ENCODE data around the gene SART1.
A peak's percentile ranks its signal among the peaks of the same experiment; 100 is the strongest.

SART1 gene, protein sequence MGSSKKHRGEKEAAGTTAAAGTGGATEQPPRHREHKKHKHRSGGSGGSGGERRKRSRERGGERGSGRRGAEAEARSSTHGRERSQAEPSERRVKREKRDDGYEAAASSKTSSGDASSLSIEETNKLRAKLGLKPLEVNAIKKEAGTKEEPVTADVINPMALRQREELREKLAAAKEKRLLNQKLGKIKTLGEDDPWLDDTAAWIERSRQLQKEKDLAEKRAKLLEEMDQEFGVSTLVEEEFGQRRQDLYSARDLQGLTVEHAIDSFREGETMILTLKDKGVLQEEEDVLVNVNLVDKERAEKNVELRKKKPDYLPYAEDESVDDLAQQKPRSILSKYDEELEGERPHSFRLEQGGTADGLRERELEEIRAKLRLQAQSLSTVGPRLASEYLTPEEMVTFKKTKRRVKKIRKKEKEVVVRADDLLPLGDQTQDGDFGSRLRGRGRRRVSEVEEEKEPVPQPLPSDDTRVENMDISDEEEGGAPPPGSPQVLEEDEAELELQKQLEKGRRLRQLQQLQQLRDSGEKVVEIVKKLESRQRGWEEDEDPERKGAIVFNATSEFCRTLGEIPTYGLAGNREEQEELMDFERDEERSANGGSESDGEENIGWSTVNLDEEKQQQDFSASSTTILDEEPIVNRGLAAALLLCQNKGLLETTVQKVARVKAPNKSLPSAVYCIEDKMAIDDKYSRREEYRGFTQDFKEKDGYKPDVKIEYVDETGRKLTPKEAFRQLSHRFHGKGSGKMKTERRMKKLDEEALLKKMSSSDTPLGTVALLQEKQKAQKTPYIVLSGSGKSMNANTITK

DNA sequence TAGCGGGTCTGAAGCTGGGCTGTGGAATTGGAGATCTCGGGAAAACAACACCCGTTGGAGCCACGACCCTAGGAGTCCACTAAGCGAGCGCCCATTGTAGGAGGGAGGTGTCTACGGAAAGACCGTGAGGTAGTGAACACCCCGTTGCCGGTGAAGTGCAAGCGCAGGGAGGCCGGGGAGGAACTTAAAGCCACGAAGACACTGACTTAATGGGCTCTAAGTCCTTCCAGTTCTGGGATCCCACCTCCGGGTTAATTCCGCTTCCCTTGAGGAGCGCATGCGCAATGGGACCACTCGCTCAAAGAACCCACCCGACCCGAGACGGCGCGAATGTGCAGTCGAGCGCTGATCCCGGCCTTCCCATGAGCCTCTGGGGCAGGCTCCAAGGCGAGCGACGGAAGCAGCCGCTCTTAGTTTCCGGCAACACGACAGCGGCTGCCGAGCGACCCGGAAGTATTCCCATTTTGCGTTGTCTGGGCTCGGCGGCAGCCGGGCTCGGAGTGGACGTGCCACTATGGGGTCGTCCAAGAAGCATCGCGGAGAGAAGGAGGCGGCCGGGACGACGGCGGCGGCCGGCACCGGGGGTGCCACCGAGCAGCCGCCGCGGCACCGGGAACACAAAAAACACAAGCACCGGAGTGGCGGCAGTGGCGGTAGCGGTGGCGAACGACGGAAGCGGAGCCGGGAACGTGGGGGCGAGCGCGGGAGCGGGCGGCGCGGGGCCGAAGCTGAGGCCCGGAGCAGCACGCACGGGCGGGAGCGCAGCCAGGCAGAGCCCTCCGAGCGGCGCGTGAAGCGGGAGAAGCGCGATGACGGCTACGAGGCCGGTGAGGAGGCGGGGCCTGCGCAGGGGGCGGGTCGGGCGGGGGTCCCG is at the start of gene SART1:
Gene SART1, plus strand, starts transcription at position 468 of the 874 bp plus-strand sequence. Its CDS starts 47 bp downstream, at position 515.
- DNase-seq (ENCODE audit: insufficient read length, low spot score) (peak; percentile 99), FAIRE-seq (peak; percentile 98)

DNA sequence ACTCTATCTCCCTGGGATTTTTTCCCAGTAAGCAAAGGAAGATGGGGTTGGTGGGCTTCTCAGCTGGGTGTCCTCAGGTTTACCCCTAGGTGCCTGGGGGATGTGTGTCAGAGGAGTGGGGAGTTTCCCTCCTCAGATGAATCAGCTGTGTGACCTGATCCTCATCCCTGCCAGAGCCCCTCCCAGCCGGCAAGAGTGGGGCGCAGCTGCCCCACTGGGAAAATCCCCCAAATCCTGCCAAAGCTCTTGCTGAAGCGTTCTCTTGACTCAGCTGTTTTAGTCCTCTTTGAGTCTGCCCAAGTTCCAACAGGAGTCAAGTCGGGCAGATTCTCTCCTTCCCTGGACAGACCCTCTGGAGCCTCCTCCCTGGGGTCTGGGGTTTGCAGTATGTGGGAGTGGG is 48.7 kb upstream of the SART1 start:
- DNase-seq (ENCODE audit: insufficient read length, low spot score) (no peak), FAIRE-seq (no peak)

DNA sequence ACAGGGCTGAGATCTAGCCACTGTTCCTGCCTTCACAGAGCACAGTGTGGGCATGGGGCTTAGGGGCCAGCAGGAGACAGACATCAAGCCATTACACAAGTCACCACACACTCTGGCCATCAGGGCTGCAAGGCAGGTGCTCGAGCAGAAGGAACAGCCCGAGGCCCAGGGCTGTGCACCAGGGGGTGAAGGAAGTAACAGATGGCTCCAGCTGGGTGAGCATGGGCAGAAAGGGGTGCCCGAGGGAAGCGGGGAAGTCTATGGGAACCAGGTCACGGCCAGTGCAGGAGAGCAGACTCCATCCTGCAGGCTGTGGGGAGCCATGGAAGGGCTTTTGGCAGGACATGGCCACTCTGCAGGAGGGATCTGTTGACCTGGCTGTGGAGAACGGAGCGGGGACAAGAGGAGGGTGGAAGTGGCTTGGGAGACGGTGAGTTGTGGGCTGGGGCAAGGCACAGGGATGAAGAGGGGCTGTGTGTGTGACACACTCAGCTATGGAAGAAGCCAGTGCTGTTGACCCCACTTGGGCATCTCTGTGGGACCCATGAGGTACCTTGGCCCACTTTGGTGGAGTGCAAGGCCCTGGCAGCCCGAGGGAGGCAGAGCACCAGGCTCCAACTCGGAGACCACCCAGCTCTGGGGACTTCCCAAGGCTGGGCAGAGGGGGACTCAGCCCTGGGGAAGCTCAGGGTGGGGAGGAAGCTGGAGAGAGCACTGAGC is 46.3 kb upstream of the SART1 start:
- DNase-seq (ENCODE audit: insufficient read length, low spot score) = no peak

DNA sequence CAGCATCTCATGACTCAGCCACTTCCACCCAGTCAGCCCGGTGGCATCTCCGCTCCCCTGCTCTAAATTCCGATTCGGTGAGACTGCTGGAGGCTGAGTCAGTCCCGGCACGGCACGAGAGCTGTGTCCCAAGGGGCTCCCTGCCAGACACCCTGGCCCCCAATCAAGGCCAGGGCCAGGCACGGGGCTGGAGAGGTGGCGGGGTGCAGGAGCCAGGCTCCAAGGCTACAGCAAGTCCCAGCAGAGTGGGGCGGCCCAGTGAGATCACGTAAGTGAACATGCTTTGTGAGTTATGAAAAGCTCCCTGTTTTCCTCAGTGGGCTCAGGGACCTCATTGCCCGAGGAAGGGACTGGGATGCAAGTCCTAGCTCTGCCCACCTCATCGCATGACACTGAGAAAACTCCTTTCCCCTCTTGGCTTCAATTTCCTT is 45.7 kb upstream of the SART1 start:
- DNase-seq (ENCODE audit: insufficient read length, low spot score) (no peak), FAIRE-seq (no peak)

More for the DNA sequence above, 46.3 kb upstream of the SART1 start:
- no peak for FAIRE-seq

DNA sequence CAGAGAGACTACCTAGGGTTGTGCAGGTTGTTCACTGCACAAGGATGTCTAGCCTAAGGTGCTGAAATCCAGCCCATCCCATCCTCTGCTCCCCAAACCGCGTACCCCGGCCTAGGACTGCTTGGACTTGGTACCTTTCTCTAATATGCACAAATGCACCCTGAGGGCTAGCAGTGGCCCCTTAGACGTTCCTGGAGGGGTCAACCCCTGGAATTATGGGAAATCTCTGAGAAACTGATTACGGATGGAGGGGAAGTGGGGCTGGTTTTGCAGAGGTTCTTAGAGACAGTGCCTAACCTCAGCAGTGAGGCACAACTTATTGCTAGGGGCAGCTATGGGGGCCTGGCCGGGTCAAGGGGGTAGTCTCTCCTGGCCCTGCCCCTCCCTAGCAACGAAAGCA is 45.1 kb upstream of the SART1 start:
- no peak for FAIRE-seq
- no peak for DNase-seq (ENCODE audit: insufficient read length, low spot score)

DNA sequence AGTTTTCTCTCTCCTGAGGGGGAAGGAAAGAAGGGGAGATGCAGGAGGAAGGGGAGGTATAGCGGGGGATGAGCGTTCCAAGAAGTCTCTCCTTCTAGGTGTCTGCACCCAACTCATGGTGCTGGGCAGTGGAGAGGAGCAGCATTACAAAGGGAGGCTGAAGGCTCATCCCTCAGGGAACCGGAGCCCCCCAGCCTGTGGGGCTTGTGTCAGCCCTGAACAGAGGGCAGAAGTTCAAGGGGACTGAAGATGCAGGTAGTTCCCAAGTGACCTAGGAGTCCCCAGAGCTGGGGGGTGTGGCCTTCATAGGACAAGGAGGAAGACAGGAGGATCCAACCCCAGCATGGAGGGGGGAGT is 44.5 kb upstream of the SART1 start:
- FAIRE-seq (no peak), DNase-seq (ENCODE audit: insufficient read length, low spot score) (no peak)

DNA sequence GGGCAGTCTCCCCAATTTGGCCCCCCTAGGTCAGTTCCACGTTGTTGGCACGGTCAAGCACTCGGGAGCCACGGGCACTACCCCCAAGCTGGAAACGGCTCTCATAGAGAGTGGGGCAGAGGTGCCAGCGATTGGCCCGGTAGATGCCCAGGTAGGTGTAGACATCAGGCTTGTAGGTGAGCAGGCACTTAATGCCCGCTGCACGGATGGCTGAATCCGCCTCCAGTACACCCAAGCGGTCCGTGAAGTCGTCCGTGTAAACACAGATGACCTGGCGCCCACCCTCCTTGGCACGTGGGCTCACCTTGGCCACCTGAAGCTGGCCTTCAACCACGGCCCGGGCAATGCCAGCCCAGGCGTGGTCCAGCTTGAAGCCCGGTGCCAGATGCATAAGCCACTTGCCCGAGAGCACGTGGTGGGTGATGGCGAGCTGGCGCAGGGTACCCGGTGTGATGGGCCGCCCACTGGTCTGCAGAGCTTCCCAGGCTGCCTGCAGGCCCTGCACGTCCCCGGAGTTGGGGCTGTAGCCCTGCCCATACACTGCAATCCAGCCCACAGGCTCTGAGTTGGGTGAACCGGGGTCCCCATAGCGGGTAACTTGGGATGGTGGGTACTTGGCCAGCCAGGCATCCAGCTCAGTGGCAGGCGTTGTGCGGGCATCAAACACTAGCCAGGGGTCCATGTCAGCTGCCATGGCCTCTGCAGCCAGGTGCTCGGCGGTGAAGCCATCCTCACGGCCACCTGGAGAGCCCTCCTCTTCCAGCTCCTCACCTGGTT is 43.9 kb upstream of the SART1 start:
- DNase-seq (ENCODE audit: insufficient read length, low spot score) (no peak), FAIRE-seq (no peak)

DNA sequence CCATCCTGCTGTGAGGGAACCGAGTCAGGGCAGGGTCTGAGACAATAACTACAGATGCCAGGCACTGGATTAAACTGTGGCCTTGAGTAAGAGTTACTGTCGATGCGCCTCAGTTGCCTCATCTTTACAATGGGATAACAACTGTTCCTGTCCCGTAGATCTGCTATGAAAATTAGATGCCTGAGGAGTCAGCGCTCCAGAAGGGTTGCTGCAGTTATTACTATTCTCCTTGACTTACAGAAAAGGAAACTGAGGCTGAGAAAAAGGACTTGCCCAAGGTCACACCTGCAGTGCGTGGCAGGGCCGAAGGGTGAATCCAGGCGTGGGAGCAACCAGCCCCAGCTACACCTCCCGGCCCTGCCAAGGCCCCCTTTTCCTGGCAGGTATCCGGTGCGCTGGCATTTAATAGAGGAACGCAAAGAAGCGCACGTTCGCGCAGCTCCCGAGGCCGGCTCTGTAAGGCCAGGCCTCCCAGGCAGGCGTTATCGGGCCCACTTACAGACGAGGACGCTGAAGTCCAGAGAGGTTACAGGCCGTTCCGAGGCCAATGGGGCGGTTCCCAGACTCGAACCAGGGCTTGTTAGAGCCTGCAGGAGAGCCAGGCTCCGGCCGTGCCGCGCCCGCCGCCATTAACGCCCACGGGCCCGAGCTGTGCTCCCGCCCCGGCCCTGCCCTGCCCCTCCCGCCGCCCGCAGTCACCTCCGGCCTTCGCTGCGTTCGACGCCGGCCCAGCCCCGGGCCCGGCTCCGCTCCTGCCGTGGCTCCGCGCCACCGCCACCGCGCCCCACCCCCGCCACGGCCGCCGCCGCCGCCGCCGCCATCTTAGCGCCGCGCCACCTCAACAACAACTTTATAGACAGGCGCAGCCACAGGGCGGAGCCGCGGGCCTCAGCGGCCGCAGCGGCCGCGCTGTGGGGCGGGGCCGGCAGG is 43.1 kb upstream of the SART1 start, which contains the start of gene C11orf68:
Gene C11orf68, minus strand, starts transcription at position 852 of the 930 bp plus-strand sequence. Its CDS starts 31 bp downstream, at position 821.
- DNase-seq (ENCODE audit: insufficient read length, low spot score) (peak; percentile 41), FAIRE-seq (peak; percentile 59)

DNA sequence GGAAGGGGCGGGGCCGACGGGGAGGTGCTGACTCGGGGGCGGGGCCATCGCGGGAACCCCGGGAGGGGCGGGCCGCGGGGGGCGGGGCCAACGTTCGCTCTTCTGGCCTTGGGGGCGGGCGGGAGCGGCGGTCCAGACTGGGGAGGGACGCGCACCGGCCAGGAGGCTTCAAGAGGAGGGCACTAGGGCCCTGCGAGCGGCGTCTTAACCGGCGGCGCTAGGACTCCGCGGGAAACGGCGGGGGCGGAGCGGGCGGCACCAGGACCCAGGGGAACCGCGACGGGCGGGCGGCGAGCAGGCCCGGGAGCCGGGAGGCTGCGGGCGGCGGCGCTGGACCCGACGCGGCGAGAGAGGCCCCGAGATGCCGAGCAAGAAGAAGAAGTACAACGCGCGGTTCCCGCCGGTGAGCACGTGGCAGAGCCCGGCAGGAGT is 42.4 kb upstream of the SART1 start, which contains the start of gene DRAP1:
Gene DRAP1, plus strand, starts transcription at position 286 of the 432 bp plus-strand sequence. Its CDS starts 76 bp downstream, at position 362.
- FAIRE-seq (peak; percentile 81), DNase-seq (ENCODE audit: insufficient read length, low spot score) (peak; percentile 97)

DNA sequence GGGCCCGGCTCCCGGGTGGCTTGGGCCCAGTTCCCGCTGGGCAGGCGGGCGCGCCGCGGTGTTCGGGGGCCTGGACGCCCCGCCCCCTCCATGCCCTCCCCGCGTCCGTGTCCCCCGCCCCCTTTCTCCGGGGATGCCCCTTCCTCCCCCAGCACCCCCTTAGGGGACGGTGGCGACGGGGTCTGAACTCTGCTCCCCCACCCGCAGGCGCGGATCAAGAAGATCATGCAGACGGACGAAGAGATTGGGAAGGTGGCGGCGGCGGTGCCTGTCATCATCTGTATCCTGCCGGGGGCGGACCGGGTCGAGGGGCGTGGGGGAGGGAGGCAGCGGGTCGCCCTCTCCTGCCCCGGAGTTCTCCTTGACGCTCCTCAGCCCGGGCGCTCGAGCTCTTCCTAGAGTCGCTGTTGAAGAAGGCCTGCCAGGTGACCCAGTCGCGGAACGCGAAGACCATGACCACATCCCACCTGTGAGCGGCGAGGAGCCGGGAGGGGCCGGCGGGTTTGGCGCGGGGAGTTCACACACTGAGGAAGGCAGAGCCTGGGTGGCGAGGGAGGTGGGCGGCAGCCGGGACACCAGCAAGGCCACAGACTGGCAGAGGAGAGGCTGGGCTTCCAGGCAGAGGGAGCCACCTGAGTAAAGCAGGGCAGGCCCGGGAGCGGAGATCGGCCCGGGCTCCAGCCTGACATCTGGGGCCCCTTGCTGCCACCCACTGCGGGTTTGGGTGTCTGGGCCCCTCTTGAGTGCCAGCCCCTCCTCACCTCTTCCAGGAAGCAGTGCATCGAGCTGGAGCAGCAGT is 41.8 kb upstream of the SART1 start:
- FAIRE-seq = no peak
- peak; percentile 53 for DNase-seq (ENCODE audit: insufficient read length, low spot score)

DNA sequence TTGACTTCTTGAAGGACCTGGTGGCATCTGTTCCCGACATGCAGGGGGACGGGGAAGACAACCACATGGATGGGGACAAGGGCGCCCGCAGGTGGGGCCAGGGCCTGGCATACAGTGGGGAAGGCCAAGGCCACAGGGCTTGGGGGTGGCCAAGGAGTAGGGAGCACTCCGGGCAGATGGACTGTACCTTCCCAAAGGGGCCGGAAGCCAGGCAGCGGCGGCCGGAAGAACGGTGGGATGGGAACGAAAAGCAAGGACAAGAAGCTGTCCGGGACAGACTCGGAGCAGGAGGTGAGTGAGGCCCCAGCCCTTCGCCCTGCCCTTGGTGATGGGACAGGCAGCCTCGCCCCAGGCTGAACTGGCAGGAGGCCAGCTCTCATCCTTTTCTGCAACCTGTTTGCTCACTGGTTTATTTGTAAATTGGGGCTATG is 41.1 kb upstream of the SART1 start:
- DNase-seq (ENCODE audit: insufficient read length, low spot score) = no peak
- FAIRE-seq = no peak

DNA sequence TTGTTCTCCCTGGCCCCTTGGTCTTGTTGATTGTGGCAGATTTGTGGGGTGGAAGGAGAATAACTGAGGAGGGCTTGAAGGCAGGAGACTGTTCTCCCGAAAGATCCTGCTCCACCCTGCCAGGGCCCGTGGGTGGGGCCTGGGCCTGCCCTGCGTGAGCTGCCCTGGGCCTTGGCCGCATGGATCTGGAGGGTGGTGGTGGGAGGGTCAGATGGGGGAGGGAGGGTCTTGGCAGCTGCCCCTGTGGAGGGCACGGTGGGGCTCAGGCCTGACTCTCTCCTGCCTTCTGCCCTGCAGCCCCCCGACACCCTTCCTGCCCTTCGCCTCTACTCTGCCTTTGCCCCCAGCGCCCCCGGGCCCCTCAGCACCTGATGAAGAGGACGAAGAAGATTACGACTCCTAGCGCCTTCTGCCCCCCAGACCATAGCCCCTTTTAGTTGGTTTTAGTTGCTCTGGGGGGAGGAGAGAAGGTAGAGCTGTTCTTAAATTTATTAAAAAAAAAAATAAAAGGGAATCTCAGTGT is 40.4 kb upstream of the SART1 start:
- FAIRE-seq (no peak), DNase-seq (ENCODE audit: insufficient read length, low spot score) (no peak)

DNA sequence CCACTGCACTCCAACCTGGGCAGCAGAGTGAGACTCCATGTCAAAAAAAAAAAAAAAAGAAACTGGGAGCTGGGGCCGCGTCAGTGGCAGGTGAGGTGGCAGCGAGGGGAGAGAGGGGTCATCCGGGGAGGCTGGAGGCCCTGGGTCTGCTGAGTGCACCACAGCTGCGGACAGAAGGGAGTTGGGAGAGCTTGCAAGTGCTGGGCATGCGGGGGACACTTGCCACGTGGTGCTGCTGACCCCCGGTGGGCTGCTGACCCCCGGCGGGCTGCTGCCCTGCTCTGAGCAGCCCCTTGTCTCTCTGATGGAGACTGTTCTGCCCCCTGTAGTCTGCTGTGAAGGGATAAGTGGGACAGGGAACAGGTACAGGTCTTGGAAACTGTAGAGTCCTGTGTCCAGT is 39.7 kb upstream of the SART1 start:
- FAIRE-seq (no peak), DNase-seq (ENCODE audit: insufficient read length, low spot score) (no peak)

DNA sequence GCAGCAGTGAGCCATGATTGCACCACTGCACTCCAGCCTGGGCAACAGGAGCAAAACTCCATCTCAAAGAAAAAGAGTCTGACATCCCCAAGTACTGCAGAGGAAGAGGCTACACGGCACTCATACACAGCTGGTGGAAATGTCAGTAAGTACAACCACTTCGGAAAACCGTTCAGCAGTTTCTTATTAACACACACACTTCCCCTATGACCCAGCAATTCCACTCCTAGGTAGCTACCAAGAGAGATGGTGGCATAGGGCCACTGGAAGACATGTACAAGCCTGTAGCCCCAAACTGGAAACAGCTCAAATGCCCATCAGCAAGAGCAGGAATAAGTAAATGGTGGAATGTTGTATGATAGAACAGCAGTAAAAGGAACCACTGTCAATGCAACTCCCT is 39.0 kb upstream of the SART1 start:
- FAIRE-seq (no peak), DNase-seq (ENCODE audit: insufficient read length, low spot score) (no peak)

DNA sequence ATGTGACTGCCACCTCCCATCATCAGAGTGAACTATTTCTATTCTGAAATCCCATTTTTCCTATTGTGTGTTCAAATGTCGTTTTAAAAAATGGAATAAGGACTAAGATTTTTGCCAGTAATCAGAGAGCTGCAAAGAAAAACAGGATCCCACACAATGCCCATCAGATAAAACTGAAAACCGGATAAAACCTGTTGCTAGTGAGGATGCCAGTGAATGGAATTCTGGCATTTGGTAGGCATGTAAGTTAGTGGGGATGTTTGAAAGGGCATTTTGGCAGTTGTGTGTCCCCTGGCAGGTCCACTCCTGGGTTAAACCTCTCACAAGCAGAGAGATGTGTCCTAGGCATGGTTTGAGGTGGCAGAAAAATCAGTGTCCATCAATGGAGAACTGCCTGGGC is 36.1 kb upstream of the SART1 start:
- DNase-seq (ENCODE audit: insufficient read length, low spot score) = no peak
- FAIRE-seq = no peak

DNA sequence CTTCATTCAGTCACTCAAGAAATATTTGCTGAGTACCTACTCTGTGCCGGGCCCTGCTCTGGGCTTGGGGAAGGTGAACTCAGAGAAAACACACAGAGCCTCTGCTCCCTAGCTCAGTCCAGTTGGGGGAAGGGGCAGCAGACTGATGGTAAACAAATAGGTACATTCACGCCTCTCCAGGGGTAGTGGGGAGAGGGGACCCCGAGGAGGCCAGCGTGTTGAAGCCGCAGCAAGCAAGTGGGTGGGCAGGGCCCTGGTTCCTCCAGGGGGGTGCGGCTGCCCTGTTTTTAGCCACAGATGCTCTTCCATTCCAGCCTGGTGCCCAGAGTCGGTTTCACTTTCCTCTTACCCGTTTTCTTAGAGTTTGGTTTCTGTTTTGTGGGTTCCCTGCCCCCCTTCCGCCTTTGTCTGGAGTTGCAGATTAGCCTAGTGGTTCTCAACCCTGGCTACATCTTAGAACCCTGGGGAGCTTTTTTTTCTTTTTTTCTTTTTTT is 33.6 kb upstream of the SART1 start:
- peak; percentile 83 for DNase-seq (ENCODE audit: insufficient read length, low spot score)
- peak; percentile 97 for FAIRE-seq

DNA sequence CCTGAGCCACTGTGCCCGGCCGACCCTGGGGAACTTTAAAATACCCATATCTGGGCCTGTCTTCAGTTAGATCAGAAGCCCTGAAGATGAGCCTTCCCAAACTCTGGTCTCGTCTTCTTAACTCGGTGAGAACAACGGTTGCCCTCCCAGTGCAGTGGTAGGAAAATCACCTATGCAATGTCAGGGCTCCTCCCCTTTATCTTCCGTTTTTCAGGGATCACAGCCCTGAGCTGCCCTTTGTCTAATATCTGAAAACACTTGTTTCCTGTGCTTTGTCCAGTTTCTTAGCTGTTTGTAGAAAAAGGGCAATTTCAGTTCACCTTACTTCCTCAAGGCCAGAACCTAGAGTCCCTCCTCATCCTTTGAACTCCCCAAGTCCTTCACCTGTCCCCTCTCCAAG is 32.9 kb upstream of the SART1 start:
- DNase-seq (ENCODE audit: insufficient read length, low spot score) (no peak), FAIRE-seq (peak; percentile 78)
